Tibial nerve (tissue), 4 donors: Measurements from ENCODE around the gene SLC19A3. TPM values are rescaled to one million over a fixed set of nuclear protein-coding genes. Genes with fewer than 3 reads are reported as not detected.
"Not testable (repeated sequence)": the region's sequence is repeated elsewhere in the genome, so short reads cannot be mapped to it uniquely, and the experiment has no call there.

Experiments used
- DNase-seq, 2 donors: peaks; one replicate each; pipeline ENCODE4 v3.0.0-alpha.2; 2019; ENCODE audit warnings: low spot score in 2 of 2
- H3K27ac ChIP-seq, 4 donors: fragments of 200-600 bp; sonication (generic) in 3 of 4; one replicate each; pipeline ENCODE4 v1.5.1; 2017 to 2019; ENCODE audit warnings: mild to moderate bottlenecking in 1 of 4
- H3K27me3 ChIP-seq, 2 donors: fragments of 200-600 bp; sonication (generic) in 1 of 2; one replicate each; pipeline versions ENCODE4 v1.5.1 to v1.6.0; 2017 to 2019
- H3K36me3 ChIP-seq, 3 donors: fragments of 200-600 bp; sonication (generic); one replicate each; pipeline ENCODE4 v1.5.1; 2018 to 2019
- H3K4me1 ChIP-seq, 4 donors: fragments of 200-600 bp; sonication (generic) in 3 of 4; one replicate each; pipeline ENCODE4 v1.5.1; 2017 to 2019
- H3K4me3 ChIP-seq, 4 donors: fragments of 200-600 bp; sonication (generic) in 3 of 4; one replicate each; pipeline ENCODE4 v1.5.1; 2017 to 2019; ENCODE audit warnings: mild to moderate bottlenecking in 1 of 4, moderate library complexity in 1 of 4
- H3K9me3 ChIP-seq, 4 donors: fragments of 200-600 bp; sonication (generic) in 3 of 4; one replicate each; pipeline ENCODE4 v1.5.1; 2017 to 2019
- EP300 ChIP-seq, 2 donors: sonication (generic); formaldehyde crosslinking; IDR thresholded peaks; one replicate each; pipeline ENCODE4 v1.6.1; 2017; ENCODE audit warnings: antibody characterized with exemption in 2 of 2, mild to moderate bottlenecking in 1 of 2
- POLR2A ChIP-seq, 2 donors: fragments of 450-650 bp; IDR thresholded peaks; one replicate each; pipeline ENCODE4 v1.6.1; 2017; ENCODE audit warnings: antibody characterized with exemption in 2 of 2, mild to moderate bottlenecking in 2 of 2, moderate library complexity in 2 of 2
- WGBS, 2 donors: methylation state at CpG; one replicate each; pipeline ENCODE4 v1.1.5; 2018; 5-methylcytosine and 5-hydroxymethylcytosine counted together
- total RNA-seq, 4 donors: library from RNA; depleted of rRNA; stranded (reverse); fragments of >200 nt; gene quantifications; one replicate each; pipeline ENCODE4 v1.1.0, GENCODE V29; 2016
- TF ChIP-seq, protein P1 (sequence below), 5 experiments: fragments of 200-600 bp in 3 of 5; fragments of 450-650 bp in 2 of 5; sonication (generic) in 3 of 5; IDR thresholded peaks; one replicate each; pipeline ENCODE4 v1.5.1; 2016 to 2019; ENCODE audit warnings: antibody characterized with exemption in 5 of 5, mild to moderate bottlenecking in 3 of 5, moderate library complexity in 2 of 5

Gene SLC19A3
- total RNA-seq, 4 donors from 2014 or later = 20.4 to 52.1 (median 39.6) TPM

- DNase-seq = no peak
- TF ChIP-seq, protein P1, sequence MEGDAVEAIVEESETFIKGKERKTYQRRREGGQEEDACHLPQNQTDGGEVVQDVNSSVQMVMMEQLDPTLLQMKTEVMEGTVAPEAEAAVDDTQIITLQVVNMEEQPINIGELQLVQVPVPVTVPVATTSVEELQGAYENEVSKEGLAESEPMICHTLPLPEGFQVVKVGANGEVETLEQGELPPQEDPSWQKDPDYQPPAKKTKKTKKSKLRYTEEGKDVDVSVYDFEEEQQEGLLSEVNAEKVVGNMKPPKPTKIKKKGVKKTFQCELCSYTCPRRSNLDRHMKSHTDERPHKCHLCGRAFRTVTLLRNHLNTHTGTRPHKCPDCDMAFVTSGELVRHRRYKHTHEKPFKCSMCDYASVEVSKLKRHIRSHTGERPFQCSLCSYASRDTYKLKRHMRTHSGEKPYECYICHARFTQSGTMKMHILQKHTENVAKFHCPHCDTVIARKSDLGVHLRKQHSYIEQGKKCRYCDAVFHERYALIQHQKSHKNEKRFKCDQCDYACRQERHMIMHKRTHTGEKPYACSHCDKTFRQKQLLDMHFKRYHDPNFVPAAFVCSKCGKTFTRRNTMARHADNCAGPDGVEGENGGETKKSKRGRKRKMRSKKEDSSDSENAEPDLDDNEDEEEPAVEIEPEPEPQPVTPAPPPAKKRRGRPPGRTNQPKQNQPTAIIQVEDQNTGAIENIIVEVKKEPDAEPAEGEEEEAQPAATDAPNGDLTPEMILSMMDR (IDR thresholded peaks at IDR 0.05) = no peak
- TF ChIP-seq POLR2A (IDR thresholded peaks at IDR 0.05) = no peak
- TF ChIP-seq EP300 (IDR thresholded peaks at IDR 0.05) = no peak
- no peaks in the 10 kb centered on the region for H3K4me1 ChIP-seq
- no peaks in the 10 kb centered on the region for H3K9me3 ChIP-seq
- WGBS, 2 donors = 82 to 86% methylated on average over 5 of the region's 5 CpGs
- no peak overlapping the region for H3K4me3 ChIP-seq
- H3K36me3 ChIP-seq = no peaks in the 10 kb centered on the region
- no peaks in the 10 kb centered on the region for H3K27me3 ChIP-seq
- no peak overlapping the region for H3K27ac ChIP-seq
Observed at GRCh38 chr2:227684258-227684657, 33.6 kb downstream of the SLC19A3 start.

DNA sequence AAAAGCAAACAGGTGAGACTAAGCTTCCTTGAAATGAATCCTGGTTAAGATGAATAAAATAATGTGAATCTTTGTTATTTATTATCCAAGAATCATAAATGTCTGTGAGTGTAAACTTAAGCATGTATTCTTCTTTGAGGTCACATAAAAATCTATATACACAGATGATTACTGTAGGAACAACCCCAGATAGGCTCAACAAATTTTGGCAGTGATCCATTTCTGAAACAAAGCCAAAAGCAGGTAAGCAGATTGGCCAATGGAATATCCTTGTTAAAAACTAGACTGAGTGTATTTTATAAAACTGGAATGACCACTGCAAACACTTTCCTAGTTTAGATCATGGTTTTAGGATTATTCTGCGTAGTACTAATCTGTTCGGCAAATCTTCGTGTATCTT is 39.9 kb downstream of the SLC19A3 start:
- DNase-seq = no peak
- Histone ChIP-seq H3K27ac (no peak overlapping the region), H3K4me1 (no peaks in the 10 kb centered on the region), H3K36me3 (no peaks in the 10 kb centered on the region), H3K9me3 (no peaks in the 10 kb centered on the region), H3K27me3 (no peaks in the 10 kb centered on the region), H3K4me3 (no peak overlapping the region)
- 95 to 96% methylated on average over 3 of the region's 3 CpGs for WGBS, 2 donors
- TF ChIP-seq, protein P1 (IDR thresholded peaks at IDR 0.05) = no peak
- no peak for TF ChIP-seq EP300 (IDR thresholded peaks at IDR 0.05)
- TF ChIP-seq POLR2A (IDR thresholded peaks at IDR 0.05) = no peak

DNA sequence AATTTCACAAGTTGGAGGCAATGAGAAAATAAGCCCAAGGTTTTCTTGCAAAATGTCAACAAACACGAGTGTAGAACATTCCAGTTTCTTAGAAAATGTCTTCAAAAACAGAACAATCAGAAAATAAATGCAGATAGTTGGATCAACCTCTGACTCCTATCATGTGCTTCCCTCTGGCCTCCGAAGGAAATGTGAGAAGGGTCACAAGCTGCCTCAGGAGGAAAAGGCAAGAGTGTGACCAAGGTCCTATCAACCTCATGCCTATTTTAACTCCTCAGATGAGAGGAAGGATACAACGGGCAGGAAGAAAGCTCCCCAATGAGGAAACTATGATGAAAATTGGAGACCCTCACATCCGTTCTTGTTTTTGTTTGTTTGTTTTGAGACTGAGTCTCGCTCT is 43.3 kb downstream of the SLC19A3 start:
- TF ChIP-seq, protein P1 (IDR thresholded peaks at IDR 0.05) = no peak
- TF ChIP-seq EP300 (IDR thresholded peaks at IDR 0.05) = peak in 1 of 2 donors; percentile 25
- WGBS, 2 donors = 43 to 61% methylated on average over 5 of the region's 5 CpGs
- no peak overlapping the region for H3K4me3 ChIP-seq

DNA sequence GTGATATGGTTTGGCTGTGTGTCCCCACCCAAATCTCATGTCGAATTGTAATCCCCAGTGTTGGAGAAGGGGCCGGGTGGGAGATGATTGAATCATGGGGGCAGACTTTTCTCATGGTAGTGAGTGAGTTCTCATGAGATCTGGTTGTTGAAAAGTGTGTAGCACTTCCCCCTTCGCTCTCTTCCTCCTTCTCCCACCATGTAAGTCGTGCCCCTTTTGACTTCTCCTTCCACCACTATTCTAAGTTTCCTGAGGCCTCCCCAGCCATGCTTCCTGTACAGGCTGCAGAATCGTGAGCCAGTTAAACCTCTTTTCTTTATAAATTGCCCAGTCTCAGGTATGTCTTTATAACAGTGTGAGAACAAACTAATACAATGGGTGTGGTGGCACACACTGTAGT is 44.2 kb downstream of the SLC19A3 start:
- not testable (repeated sequence) for H3K9me3 ChIP-seq, H3K27ac ChIP-seq, H3K4me1 ChIP-seq, H3K4me3 ChIP-seq, H3K27me3 ChIP-seq, H3K36me3 ChIP-seq, DNase-seq
- 82 to 89% methylated on average over 5 of the region's 5 CpGs for WGBS, 2 donors

More for the DNA sequence above, 43.3 kb downstream of the SLC19A3 start:
- no peaks in the 10 kb centered on the region for H3K4me1 ChIP-seq
- no peaks in the 10 kb centered on the region for H3K27me3 ChIP-seq
- no peaks in the 10 kb centered on the region for H3K36me3 ChIP-seq
- no peak overlapping the region for H3K27ac ChIP-seq
- H3K9me3 ChIP-seq = no peaks in the 10 kb centered on the region
- no peak for DNase-seq

- no peak for DNase-seq
- WGBS, 2 donors = 64 to 69% methylated on average over 3 of the region's 3 CpGs
Observed at GRCh38 chr2:227671170-227671905, 46.5 kb downstream of the SLC19A3 start.

GRCh38 chr2:227666631-227667170 is 51.1 kb downstream of the SLC19A3 start, which contains the start of gene SCYGR5:
TSS of gene SCYGR5 (plus strand) at chr2:227666804. CDS start at chr2:227666804, 0 bp downstream.
- not testable (repeated sequence) for H3K4me1 ChIP-seq, DNase-seq, H3K36me3 ChIP-seq, H3K4me3 ChIP-seq, H3K27ac ChIP-seq, H3K9me3 ChIP-seq, H3K27me3 ChIP-seq
- WGBS, 2 donors = 82 to 88% methylated on average over 10 to 13 of the region's 13 CpGs

More at GRCh38 chr2:227671170-227671905, 46.5 kb downstream of the SLC19A3 start:
- no peaks in the 10 kb centered on the region for H3K27me3 ChIP-seq
- no peaks in the 10 kb centered on the region for H3K36me3 ChIP-seq
- no peak overlapping the region for H3K4me3 ChIP-seq
- no peaks in the 10 kb centered on the region for H3K4me1 ChIP-seq
- TF ChIP-seq, protein P1 (IDR thresholded peaks at IDR 0.05) = no peak
- TF ChIP-seq EP300 (IDR thresholded peaks at IDR 0.05) (no peak), POLR2A (IDR thresholded peaks at IDR 0.05) (no peak)
- no peak overlapping the region for H3K27ac ChIP-seq
- H3K9me3 ChIP-seq = no peaks in the 10 kb centered on the region
